IMR-90 (cell line): ENCODE results near the gene NLGN4X. TPM values are rescaled to one million over a fixed set of nuclear protein-coding genes. Genes with fewer than 3 reads are reported as not detected.

Experiments used
- ATAC-seq: fragments of 200-7000 bp; cut with Tn5 transposase; 2 replicates; pipeline ENCODE4 v1.9.1; 2020; ENCODE audit warnings: low read depth, mild to moderate bottlenecking, moderate library complexity
- BruUV-seq: library from RNA; stranded (reverse); fragments of 400-500 nt; replicated peaks from 2 replicates; lab custom pipeline; 2021; lab: Mats Ljungman, UMichigan
- CTCF ChIA-PET: fragments of 300-600 bp; formaldehyde crosslinking; extraction: SDS; loops from one replicate; lab custom pipeline; 2021; ENCODE audit warnings: antibody characterized with exemption; lab: Yijun Ruan, JAX
- POLR2A ChIA-PET: fragments of 300-600 bp; sonication (Branson Sonifier 250); formaldehyde crosslinking; loops from one replicate; lab custom pipeline; 2022; ENCODE audit warnings: antibody characterized with exemption; ENCODE audit not compliant: unreplicated experiment; lab: Charles Lee
- DNase-seq: peaks from one replicate; pipeline ENCODE4 v3.0.0; 2013
- H2AFZ ChIP-seq: replicated peaks from 2 replicates; pipeline ENCODE3; 2013; ENCODE audit warnings: low read length, mild to moderate bottlenecking; ENCODE audit not compliant: poor library complexity
- H2AK5ac ChIP-seq: 2 replicates; pipeline ENCODE4 v1.6.1; 2013; ENCODE audit warnings: low read depth, low read length, inconsistent platforms
- H2AK9ac ChIP-seq: replicated peaks from 2 replicates; pipeline ENCODE3; 2013; ENCODE audit warnings: mild to moderate bottlenecking, low read depth, low read length, moderate library complexity; ENCODE audit not compliant: poor library complexity
- H2BK120ac ChIP-seq: 2 replicates; pipeline ENCODE4 v1.6.1; 2013; ENCODE audit warnings: low read depth, low read length, inconsistent platforms
- H2BK15ac ChIP-seq: 3 replicates; pipeline ENCODE4 v1.6.1; 2013; ENCODE audit warnings: low read depth, low read length, inconsistent platforms
- H2BK20ac ChIP-seq: 2 replicates; pipeline ENCODE4 v1.6.1; 2013; ENCODE audit warnings: low read depth, mild to moderate bottlenecking, inconsistent platforms, low read length, moderate library complexity
- H2BK5ac ChIP-seq: 2 replicates; pipeline ENCODE4 v1.6.1; 2013; ENCODE audit warnings: mild to moderate bottlenecking, low read depth, low read length, inconsistent platforms; ENCODE audit not compliant: poor library complexity, severe bottlenecking
- H3K14ac ChIP-seq: replicated peaks from 2 replicates; pipeline ENCODE4 v1.6.1; 2013; ENCODE audit warnings: low read depth, low read length, inconsistent platforms
- H3K18ac ChIP-seq: 2 replicates; pipeline ENCODE4 v1.6.1; 2013; ENCODE audit warnings: low read depth, low read length, control low read depth
- H3K23ac ChIP-seq: 2 replicates; pipeline ENCODE4 v1.6.1; 2013; ENCODE audit warnings: low read depth, low read length, inconsistent platforms
- H3K27ac ChIP-seq: 2 replicates; pipeline ENCODE4 v1.5.1; 2013; ENCODE audit warnings: mild to moderate bottlenecking, control low read depth, low read length; ENCODE audit not compliant: insufficient read depth
- H3K27me3 ChIP-seq: 2 replicates; pipeline ENCODE4 v1.6.1; 2013; ENCODE audit warnings: low read length; ENCODE audit not compliant: control insufficient read depth, insufficient read depth
- H3K36me3 ChIP-seq: 2 replicates; pipeline ENCODE4 v1.6.1; 2013; ENCODE audit warnings: low read length, mixed read lengths; ENCODE audit not compliant: control insufficient read depth, insufficient read depth
- H3K4ac ChIP-seq: 2 replicates; pipeline ENCODE4 v1.6.1; 2013; ENCODE audit warnings: low read depth, low read length, inconsistent platforms
- H3K4me1 ChIP-seq: 2 replicates; pipeline ENCODE4 v1.6.1; 2013; ENCODE audit warnings: low read length, mixed read lengths; ENCODE audit not compliant: control insufficient read depth, insufficient read depth
- H3K4me2 ChIP-seq: 2 replicates; pipeline ENCODE4 v1.6.1; 2013; ENCODE audit warnings: low read depth, mild to moderate bottlenecking, control low read depth, low read length, moderate library complexity
- H3K4me3 ChIP-seq: 2 replicates; pipeline ENCODE4 v1.5.1; 2013; ENCODE audit warnings: low read depth, mild to moderate bottlenecking, control low read depth, low read length, moderate library complexity; ENCODE audit not compliant: insufficient read depth
- H3K56ac ChIP-seq: 2 replicates; pipeline ENCODE4 v1.6.1; 2013; ENCODE audit warnings: low read length, inconsistent platforms; ENCODE audit not compliant: insufficient read depth; ENCODE audit errors: extremely low read depth
- H3K79me1 ChIP-seq, 2 experiments: 2 replicates each; pipeline ENCODE4 v1.6.1; 2013; ENCODE audit warnings: low read length in 2 of 2, inconsistent platforms in 1 of 2, low read depth in 1 of 2
- H3K9ac ChIP-seq: 2 replicates; pipeline ENCODE4 v1.6.1; 2013; ENCODE audit warnings: low read depth, low read length, control low read depth
- H3K9me1 ChIP-seq: 2 replicates; pipeline ENCODE4 v1.6.1; 2013; ENCODE audit warnings: low read length, inconsistent platforms; ENCODE audit not compliant: insufficient read depth
- H3K9me3 ChIP-seq: 2 replicates; pipeline ENCODE4 v1.6.1; 2013; ENCODE audit warnings: low read length; ENCODE audit not compliant: control insufficient read depth, insufficient read depth
- H4K20me1 ChIP-seq: 2 replicates; pipeline ENCODE4 v1.6.1; 2013; ENCODE audit warnings: low read length, inconsistent platforms; ENCODE audit not compliant: insufficient read depth
- H4K5ac ChIP-seq: 2 replicates; pipeline ENCODE4 v1.6.1; 2013; ENCODE audit warnings: mild to moderate bottlenecking, low read depth, low read length, control low read depth
- H4K8ac ChIP-seq, 2 experiments: 2 replicates each; pipeline ENCODE4 v1.6.1; 2013; ENCODE audit warnings: low read depth in 2 of 2, low read length in 2 of 2, control low read depth in 1 of 2, inconsistent platforms in 1 of 2
- H4K91ac ChIP-seq: 2 replicates; pipeline ENCODE4 v1.6.1; 2013; ENCODE audit warnings: low read depth, low read length, inconsistent platforms; ENCODE audit not compliant: insufficient read depth
- BHLHE40 ChIP-seq: fragments of 150-350 bp; IDR thresholded peaks from 2 replicates; pipeline ENCODE4 v1.6.1; 2016; ENCODE audit warnings: mild to moderate bottlenecking, low read depth, low read length
- CEBPB ChIP-seq: IDR thresholded peaks from 2 replicates; pipeline ENCODE4 v1.6.1; 2012; ENCODE audit warnings: low read depth, low read length, improper control_type of control experiment
- CHD1 ChIP-seq: IDR thresholded peaks from 2 replicates; pipeline ENCODE4 v1.6.1; 2012; ENCODE audit warnings: low read depth, low read length, improper control_type of control experiment
- CTCF ChIP-seq: conservative IDR thresholded peaks from 2 replicates; pipeline ENCODE4 v1.5.1; 2012; ENCODE audit warnings: mild to moderate bottlenecking, low read depth, low read length, improper control_type of control experiment
- FOS ChIP-seq: fragments of 150-350 bp; IDR thresholded peaks from 2 replicates; pipeline ENCODE4 v1.6.1; 2016; ENCODE audit warnings: low read depth, low read length
- MAFK ChIP-seq: IDR thresholded peaks from 2 replicates; pipeline ENCODE4 v1.6.1; 2012; ENCODE audit warnings: low read depth, low read length, improper control_type of control experiment
- MAZ ChIP-seq: IDR thresholded peaks from 2 replicates; pipeline ENCODE4 v1.6.1; 2012; ENCODE audit warnings: low read depth, mild to moderate bottlenecking, low read length, improper control_type of control experiment, moderate library complexity, borderline replicate concordance
- MXI1 ChIP-seq: IDR thresholded peaks from 2 replicates; pipeline ENCODE4 v1.6.1; 2012; ENCODE audit warnings: low read depth, mild to moderate bottlenecking, low read length, moderate library complexity, borderline replicate concordance
- NFE2L2 ChIP-seq: fragments of 150-350 bp; IDR thresholded peaks from 2 replicates; pipeline ENCODE4 v1.6.1; 2016; ENCODE audit warnings: low read depth, mild to moderate bottlenecking, low read length
- POLR2A ChIP-seq: IDR thresholded peaks from 2 replicates; pipeline ENCODE4 v1.6.1; 2012; ENCODE audit warnings: mild to moderate bottlenecking, low read depth, low read length
- RAD21 ChIP-seq: IDR thresholded peaks from 2 replicates; pipeline ENCODE4 v1.6.1; 2012; ENCODE audit warnings: low read length, improper control_type of control experiment
- RCOR1 ChIP-seq: IDR thresholded peaks from 2 replicates; pipeline ENCODE4 v1.6.1; 2012; ENCODE audit warnings: mild to moderate bottlenecking, low read length, improper control_type of control experiment; ENCODE audit not compliant: insufficient replicate concordance
- RFX5 ChIP-seq: IDR thresholded peaks from 2 replicates; pipeline ENCODE4 v1.8.0; 2012; ENCODE audit warnings: low read depth, mild to moderate bottlenecking, low read length, moderate library complexity
- SMC3 ChIP-seq: fragments of 150-350 bp; IDR thresholded peaks from 2 replicates; pipeline ENCODE4 v1.6.1; 2016; ENCODE audit warnings: low read depth, mild to moderate bottlenecking, antibody characterized with exemption, low read length, moderate library complexity
- WGBS, 2 experiments: methylation state at CpG; one replicate each; pipeline versions ENCODE4 v1.1.5 to v1.1.7; 2013; ENCODE audit warnings: missing lambda C conversion rate in 2 of 2; ENCODE audit not compliant: insufficient read length in 1 of 2; ENCODE audit errors: extremely low coverage in 2 of 2; 5-methylcytosine and 5-hydroxymethylcytosine counted together
- dilution Hi-C: fragments of 300-500 bp; cut with HindIII; formaldehyde crosslinking; loops from one replicate; pipeline ENCODE4 v1.14.3; 2018; ENCODE audit warnings: low sequenced_read_pairs; ENCODE audit not compliant: unreplicated experiment
- in situ Hi-C: fragments of 300-500 bp; cut with MboI; formaldehyde crosslinking; loops from 3 replicates; pipeline ENCODE4 v1.14.3; 2019; ENCODE audit warnings: low sequenced_read_pairs, inconsistent platforms, mixed read lengths
- intact Hi-C: fragments of 100-400 bp; cut with micrococcal nuclease; formaldehyde crosslinking; loops from 2 replicates; pipeline ENCODE4 v1.10.0; 2022
- polyA plus RNA-seq, 3 experiments: library from polyadenylated mRNA; depleted of rRNA; stranded (reverse); fragments of >200 nt; gene quantifications; 2 replicates each; pipeline ENCODE4 v1.2.3, GENCODE V29; 2012; ENCODE audit warnings: low replicate concordance in 1 of 3
- total RNA-seq: library from RNA; depleted of rRNA; stranded (reverse); fragments of >200 nt; gene quantifications from 2 replicates; pipeline ENCODE4 v1.2.3, GENCODE V29; 2012
- TF ChIP-seq, protein P1 (sequence below): fragments of 150-350 bp; IDR thresholded peaks from 2 replicates; pipeline ENCODE4 v1.6.1; 2016; ENCODE audit warnings: low read depth, mild to moderate bottlenecking, low read length, moderate library complexity, borderline replicate concordance
- TF ChIP-seq, protein P2 (sequence below): fragments of 150-350 bp; IDR thresholded peaks from 2 replicates; pipeline ENCODE4 v1.6.1; 2017; ENCODE audit warnings: mild to moderate bottlenecking, antibody characterized with exemption, low read length, low read depth

Gene NLGN4X
- total and polyA plus RNA-seq, 2 of the 4 experiments (the other 2 are of a cell fraction), result not detected

DNA sequence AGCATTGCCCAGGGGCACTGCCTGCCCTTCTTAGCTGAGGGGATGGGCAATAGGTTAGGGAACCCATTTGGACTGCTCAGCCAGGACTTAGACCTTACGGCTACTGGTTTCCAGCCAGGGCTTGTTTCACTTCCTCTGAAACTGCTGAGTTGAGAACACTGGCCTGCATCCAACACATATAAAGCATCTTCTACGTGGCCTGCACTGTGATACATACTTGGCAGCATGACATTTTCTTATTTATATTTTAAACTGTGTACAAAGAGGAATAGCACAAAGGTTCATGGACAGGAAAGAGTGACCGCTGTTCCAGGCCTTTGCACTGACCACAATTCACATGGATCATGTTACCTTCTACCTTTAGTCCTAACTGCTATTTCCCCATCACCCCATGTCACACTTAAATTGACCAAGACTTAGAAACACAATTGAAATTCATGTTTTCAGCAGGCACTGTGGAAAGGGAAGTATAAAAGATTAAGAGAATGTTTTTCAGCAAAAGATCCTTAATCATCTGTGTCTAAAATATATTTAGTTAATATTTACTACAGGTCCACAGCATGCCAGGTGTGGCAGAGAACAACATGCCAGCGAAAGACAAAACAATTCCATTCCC, 43.7 kb downstream of the NLGN4X start:
- H2AFZ ChIP-seq, result no peak overlapping the region
- no peak overlapping the region for H3K4me2 ChIP-seq
- TF ChIP-seq RFX5 (no peak), CTCF (no peak), MXI1 (no peak), CEBPB (no peak), RAD21 (no peak), MAFK (no peak), POLR2A (no peak), CHD1 (no peak), MAZ (no peak), FOS (no peak), SMC3 (no peak), NFE2L2 (no peak), RCOR1 (no peak), BHLHE40 (no peak)
- TF ChIP-seq, protein P1, sequence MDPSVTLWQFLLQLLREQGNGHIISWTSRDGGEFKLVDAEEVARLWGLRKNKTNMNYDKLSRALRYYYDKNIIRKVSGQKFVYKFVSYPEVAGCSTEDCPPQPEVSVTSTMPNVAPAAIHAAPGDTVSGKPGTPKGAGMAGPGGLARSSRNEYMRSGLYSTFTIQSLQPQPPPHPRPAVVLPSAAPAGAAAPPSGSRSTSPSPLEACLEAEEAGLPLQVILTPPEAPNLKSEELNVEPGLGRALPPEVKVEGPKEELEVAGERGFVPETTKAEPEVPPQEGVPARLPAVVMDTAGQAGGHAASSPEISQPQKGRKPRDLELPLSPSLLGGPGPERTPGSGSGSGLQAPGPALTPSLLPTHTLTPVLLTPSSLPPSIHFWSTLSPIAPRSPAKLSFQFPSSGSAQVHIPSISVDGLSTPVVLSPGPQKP, result no peak
- TF ChIP-seq, protein P2, sequence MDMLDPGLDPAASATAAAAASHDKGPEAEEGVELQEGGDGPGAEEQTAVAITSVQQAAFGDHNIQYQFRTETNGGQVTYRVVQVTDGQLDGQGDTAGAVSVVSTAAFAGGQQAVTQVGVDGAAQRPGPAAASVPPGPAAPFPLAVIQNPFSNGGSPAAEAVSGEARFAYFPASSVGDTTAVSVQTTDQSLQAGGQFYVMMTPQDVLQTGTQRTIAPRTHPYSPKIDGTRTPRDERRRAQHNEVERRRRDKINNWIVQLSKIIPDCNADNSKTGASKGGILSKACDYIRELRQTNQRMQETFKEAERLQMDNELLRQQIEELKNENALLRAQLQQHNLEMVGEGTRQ, result no peak
- H4K20me1 ChIP-seq, result no peaks in the 10 kb centered on the region
- H3K18ac ChIP-seq, result no peak overlapping the region
- no peak overlapping the region for H4K91ac ChIP-seq
- H2BK20ac ChIP-seq, result no peak overlapping the region
- no peaks in the 10 kb centered on the region for H3K4me1 ChIP-seq
- BruUV-seq, result no TSS peak
- intact Hi-C loops, result no loop called here
- no peak overlapping the region for H3K23ac ChIP-seq
- no peak overlapping the region for H4K8ac ChIP-seq
- 80% methylated on average over 1 of the region's 4 CpGs; no CpG with 5 or more reads in 1 of the 2 experiments for WGBS, 2 experiments
- POLR2A ChIA-PET, result no interaction called here
- no peak overlapping the region for H2AK5ac ChIP-seq
- no peak overlapping the region for H2BK15ac ChIP-seq
- H3K4me3 ChIP-seq, result no peak overlapping the region
- DNase-seq (no peak), ATAC-seq (no peak)
- no peak overlapping the region for H2BK120ac ChIP-seq
- no peak overlapping the region for H3K9ac ChIP-seq
- no peaks in the 10 kb centered on the region for H3K9me1 ChIP-seq
- H3K27me3 ChIP-seq, result no peaks in the 10 kb centered on the region
- H3K14ac ChIP-seq, result no peak overlapping the region
- in situ Hi-C loops, result no loop called here
- CTCF ChIA-PET, result no interaction called here
- H2BK5ac ChIP-seq, result no peak overlapping the region
- H3K9me3 ChIP-seq, result peaks cover 8% of the 10 kb centered on the region
- dilution Hi-C loops, result no loop called here
- no peak overlapping the region for H4K5ac ChIP-seq
- no peak overlapping the region for H3K56ac ChIP-seq
- H2AK9ac ChIP-seq, result no peak overlapping the region
- no peak overlapping the region for H3K27ac ChIP-seq
- no peaks in the 10 kb centered on the region for H3K36me3 ChIP-seq
- no peaks in the 10 kb centered on the region for H3K79me1 ChIP-seq
- H3K4ac ChIP-seq, result no peak overlapping the region
